NCI-H128 (cell line): Measurements from ENCODE around the gene SLC15A5.

Experiments used
- DNase-seq: peaks from one replicate; lab custom pipeline; 2025; ENCODE audit not compliant: unreplicated experiment; lab: John Stamatoyannopoulos, UW

SLC15A5 gene, protein sequence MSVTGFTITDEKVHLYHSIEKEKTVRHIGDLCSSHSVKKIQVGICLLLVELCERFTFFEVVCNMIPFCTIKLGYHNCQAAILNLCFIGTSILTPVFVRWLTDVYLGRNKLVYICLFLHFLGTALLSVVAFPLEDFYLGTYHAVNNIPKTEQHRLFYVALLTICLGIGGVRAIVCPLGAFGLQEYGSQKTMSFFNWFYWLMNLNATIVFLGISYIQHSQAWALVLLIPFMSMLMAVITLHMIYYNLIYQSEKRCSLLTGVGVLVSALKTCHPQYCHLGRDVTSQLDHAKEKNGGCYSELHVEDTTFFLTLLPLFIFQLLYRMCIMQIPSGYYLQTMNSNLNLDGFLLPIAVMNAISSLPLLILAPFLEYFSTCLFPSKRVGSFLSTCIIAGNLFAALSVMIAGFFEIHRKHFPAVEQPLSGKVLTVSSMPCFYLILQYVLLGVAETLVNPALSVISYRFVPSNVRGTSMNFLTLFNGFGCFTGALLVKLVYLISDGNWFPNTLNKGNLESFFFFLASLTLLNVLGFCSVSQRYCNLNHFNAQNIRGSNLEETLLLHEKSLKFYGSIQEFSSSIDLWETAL

DNA sequence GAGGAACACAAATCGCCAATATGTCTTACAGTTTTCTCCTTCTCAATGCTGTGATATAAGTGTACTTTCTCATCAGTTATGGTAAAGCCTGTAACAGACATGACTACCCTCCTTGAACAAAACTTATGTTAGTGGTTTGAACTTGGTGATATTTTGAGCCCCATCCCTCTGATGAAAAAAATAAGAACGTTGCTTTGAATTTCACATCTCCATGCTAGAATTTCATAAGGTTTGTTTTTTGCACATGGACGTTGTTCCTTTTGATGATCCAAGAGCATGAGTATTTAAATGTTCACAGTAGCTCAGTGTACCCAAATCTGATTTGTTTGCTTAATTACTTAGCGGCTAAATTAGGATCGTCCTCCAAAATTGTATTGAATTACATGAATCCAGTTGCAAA is at the start of gene SLC15A5:
TSS of gene SLC15A5 (minus strand) at position 101 of the 400 bp plus-strand sequence. CDS start at position 101, 0 bp downstream.
- no peak for DNase-seq

DNA sequence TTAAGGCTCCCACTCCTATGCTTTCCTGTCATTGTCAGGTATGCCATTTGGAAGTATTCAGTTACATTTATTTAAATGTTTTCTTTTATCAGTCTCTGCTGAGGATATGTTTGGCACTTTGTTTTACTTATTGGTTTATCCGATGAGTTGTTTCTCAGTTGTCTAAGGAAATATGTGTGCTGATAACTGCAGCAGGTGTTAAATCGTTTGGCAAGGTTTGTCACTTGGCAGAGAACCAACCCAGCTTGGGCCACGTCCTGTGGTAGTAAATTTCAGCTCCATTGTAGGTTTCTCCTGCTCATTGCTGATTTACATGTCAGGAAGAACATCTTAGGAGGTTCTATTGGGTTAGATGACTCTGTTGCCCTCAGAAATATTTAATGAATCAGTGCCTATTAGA is 47.9 kb upstream of the SLC15A5 start:
- DNase-seq = no peak

DNA sequence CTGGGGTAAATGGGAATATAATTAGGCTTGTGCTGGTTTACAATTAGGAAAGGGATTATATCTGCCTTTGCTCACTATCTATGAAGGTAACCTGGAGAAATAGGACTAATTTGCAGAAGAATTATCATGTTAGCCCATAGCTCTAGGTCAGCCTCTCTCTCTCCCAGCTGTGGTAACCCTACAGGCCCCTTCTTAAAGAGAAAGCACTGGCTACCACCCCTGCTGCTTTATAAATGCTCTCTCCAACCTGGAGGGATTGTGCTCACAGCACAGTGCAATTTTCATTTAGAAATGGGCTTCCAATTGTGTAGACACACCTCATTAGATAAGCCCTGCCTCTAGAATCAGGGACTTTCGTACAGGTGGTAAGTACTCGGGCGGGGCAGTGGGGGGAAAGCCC is 47.3 kb upstream of the SLC15A5 start:
- no peak for DNase-seq

DNA sequence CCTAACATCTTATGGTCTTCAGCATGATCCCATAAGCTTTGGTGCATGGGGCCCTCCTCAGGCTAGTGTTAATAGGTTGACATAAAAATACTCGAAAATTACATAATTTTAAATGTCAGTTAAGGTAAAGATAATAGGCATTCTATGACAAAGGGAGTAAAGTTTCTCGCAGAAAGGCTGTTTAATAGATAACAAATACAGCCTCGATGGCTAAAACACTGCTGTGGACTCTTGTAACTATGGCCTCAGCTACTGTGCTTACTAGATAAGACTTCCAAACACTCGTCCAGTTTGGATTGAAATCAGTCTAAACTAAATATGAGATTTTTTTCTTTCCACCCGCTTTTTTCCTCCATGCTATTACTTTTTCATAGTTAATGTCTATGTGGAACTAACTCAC is 46.8 kb upstream of the SLC15A5 start:
- DNase-seq = no peak

DNA sequence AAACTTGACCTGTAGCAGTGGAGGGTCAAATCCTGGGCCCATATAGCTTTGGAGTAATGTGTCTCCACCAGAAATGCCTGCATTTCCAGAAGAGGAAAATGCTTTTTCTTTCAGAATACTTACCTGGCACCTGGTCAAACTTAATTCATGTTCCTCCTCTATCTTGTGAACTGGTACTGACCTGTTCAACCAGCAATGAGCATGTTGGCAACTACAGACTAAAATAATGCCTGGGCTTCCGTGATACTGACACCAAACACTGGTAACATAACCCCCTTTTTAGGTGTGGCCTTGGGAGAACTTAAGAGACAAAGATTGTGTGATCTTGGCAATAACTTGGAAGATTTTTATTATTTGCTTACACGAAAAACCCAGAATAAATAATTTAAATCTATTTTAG is 46.2 kb upstream of the SLC15A5 start:
- DNase-seq = no peak

DNA sequence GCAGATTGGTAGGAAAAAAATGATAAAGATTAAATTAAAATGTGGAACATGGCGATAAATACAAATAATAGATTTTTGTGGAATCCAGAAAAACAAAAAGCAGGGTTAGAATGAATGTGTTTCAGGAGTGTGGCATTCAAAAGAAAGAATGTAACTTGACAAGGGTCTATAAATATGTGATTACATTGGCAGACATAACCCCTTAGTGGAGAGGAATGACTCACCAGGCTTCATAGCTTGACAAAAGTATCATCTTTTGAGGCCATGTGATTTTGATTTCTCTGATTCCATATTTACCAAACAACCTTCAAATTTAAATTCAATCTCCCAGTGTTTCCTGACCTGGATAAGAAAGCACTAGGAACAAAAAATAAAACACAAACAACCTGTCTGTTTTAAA is 45.5 kb upstream of the SLC15A5 start:
- DNase-seq = no peak

DNA sequence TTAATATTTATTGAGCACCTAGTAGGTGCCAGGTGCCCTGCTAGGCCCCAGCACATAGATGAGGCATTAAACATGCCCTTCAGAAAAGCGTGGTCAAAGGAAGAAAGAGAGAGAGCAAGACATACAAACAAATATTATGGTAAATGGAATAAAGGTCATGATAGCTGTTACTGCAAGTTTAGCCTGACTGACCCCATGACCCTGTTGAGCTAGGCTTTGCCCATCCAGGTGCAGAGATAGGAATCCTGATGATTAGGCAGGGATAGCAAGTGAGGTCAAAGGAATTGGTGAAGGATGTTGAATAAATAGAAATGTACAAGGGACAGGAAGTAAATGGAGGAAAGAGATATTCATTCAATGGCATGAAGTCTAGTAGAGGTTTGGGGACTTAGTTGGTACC is 33.4 kb upstream of the SLC15A5 start:
- no peak for DNase-seq

DNA sequence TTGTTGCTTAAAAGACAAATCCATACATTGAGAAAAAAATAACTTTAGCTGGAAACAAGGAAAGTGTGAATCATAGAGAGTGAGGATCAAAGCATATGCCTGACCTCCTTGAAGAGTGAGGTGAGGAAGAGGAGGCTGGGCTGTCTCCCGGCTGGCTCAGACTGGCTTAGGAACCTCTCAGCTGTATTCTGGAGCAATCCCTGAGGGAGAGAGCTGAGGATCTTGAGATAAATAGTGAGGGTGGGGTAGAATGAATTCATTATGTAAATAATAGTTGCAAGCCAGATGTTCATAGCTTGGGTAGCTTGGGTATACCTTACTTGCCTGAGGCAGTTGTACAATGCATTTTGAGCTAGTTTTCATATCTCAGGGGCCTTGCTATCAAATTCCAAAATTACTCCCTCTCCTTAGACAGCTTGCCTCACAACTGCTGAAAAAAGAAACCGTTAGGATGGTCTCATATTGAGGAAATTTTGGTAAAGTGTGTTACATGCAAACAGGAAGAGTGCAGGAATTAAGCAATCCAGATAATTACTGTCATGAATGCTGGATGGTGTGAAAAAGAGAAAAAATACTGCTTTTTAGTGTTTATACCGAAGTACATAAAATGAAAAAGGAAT is 30.5 kb upstream of the SLC15A5 start:
- DNase-seq = no peak

DNA sequence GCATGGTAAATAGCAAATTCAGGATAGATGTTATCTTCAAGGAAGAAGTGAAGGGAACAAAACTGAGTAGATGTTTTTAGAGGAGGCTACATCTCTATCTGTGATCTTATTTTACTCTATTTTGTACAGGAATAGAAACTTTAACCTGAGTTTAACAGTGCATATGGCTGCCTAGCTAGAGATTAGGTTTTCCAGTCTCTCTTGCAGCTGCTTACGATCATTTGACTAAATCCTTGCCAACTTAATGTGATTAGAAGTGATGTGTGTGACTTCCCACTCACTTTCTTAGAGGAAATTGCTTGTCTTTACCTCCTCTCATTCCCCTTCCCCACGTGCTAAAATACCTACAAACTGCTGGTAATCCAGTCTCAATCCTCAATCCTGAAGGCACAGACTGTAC is 26.5 kb upstream of the SLC15A5 start:
- DNase-seq = no peak

DNA sequence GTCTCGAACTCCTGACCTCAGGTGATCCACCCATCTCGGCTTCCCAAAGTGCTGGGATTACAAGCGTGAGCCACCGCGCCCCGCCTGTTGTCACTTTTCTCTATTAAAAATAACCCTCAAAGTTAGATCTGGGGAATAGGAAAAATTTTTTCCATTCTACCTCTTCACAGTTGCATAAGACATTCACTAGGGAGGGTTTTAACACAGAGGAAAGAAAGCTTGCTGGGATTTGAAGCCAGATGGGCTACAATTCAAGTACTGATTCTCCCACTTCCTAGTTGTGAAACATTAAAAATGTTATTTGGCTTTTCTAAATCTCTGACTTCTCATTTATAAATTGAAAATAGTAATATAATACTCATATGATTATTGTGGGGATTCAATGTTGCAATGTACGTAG is 23.3 kb upstream of the SLC15A5 start:
- no peak for DNase-seq

DNA sequence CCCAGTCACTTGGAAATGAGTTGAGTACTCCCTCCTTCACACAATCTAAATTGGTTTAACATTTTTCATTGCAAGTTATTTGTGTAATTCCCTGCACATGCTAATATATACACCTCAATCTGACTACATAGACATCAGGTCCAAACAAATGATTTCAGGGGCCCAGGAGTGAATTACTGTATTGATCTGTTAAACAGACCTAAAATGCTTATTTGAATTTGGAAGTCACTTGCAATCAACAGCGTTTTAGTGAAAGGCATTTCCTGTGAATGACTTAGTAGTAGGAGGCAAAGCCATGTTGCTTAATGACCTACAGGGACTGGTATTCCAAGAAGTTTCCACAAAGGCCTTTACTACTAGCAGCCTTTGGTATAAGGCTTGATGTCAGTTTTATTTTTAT is 22.6 kb upstream of the SLC15A5 start:
- DNase-seq = no peak

DNA sequence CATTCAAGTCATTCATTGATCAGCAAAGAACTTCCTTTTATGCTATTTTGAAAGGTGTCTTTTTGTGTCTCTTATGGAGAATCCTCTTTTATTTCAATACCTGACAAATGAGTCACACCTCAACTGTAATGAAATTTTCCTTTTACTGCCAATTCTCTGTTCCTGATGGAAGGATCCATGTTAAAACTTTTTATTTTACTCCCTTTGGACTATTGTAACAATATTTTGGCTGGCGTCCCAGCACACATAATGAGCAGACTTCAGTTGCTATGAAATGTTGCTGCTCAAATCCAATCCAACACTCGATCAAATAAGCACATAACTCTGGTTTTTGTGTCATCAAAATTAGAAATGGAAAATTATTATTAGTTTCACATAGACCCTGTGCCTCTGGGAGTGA is 21.9 kb upstream of the SLC15A5 start:
- DNase-seq = no peak

DNA sequence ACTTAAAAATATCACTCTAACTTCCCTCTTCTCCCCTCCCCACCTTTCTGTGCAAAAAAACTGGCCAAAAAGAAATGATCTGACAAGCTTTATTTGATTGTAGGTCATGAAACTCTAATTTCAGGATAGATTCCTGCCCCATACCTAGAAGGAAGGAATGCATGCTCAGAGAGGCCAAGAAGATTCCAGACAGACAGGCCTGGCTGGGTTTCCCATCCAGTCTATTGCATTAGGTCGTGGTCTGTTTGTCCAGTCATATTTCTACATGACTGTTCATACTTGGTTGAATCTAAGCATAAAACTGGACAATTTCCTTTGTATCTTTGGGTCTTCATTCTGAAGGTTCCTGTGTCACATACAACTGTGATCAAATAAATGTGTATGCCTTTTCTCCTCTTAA is 20.0 kb upstream of the SLC15A5 start:
- no peak for DNase-seq

DNA sequence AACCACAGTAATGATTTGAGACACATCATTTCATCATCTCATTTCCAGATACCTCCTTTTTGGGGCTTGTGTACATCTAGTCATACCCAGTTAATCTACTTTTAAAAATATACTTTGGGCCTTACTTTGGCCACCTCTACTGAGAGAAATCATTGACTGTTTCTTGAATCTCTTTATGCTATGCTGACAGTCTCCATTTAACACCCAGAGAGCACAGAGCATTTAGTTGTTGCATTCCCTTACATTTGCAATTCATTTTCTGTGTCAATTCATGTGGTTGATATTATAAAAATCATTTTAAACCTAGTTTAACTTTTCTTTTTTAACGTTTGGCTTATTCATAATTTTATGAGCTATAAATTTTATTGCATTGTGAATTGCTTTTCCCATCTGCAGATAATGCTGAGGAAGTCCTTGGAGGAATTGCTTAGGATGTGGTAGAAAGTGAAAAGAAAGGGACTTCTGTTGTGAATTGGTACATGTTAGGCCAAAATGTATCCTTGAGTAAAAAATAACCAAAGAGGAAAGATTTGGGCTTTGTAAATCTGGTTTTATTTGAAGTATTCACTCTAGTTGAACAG is 17.0 kb upstream of the SLC15A5 start:
- no peak for DNase-seq

DNA sequence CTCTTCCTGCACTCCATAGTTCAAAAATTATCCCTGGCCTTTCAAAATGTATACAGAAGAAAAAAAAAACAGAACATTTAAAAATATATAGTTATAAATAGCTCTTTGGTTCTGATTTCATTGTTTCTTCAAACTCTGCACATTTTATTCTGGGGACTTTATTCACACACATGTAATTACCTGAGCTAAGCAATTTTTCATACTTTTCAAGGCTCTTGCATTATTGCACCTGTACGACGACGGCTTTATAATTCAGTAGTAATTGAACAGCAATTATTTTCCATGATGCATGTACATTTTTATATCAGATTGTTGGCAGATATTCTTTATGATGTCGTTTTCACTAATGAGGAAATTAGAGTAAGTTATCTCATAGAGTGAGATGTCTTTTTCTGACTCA is 13.5 kb upstream of the SLC15A5 start:
- no peak for DNase-seq

DNA sequence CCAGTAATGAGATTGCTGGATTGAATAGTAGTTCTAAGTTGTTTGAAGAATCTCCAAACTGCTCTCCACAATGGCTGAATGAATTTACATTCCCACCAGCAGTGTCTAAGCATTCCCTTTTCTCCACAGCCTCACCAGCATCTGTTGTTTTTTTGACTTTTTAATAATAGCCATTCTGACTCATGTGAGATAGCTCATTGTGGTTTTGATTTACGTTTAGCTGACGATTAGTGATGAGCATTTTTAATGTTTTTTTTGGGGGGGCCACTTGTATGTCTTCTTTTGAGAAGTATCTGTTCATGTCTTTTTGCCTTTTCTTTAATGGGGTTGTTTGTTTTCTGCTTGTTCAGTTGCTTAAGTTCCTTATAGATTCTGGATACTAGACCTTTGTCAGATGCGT is 8.1 kb upstream of the SLC15A5 start:
- no peak for DNase-seq

DNA sequence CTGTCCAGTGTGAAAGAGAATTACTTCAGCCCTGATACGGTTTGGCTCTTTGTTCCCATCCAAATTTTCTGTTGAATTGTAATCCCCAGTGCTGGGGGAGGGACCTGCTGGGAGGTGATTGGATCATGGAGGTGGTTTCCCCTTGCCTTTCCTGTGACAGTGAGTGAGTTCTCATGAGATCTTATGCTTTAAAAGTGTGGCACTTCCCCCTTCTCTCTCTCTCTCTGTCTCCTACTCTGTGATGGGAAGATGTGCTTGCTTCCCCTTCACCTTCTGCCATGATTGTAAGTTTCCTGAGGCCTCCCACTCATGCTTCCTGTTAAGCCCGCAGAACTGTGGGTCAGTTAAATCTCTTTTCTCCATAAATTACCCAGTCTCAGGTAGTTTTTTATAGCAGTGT is 5.5 kb upstream of the SLC15A5 start:
- DNase-seq = no peak

DNA sequence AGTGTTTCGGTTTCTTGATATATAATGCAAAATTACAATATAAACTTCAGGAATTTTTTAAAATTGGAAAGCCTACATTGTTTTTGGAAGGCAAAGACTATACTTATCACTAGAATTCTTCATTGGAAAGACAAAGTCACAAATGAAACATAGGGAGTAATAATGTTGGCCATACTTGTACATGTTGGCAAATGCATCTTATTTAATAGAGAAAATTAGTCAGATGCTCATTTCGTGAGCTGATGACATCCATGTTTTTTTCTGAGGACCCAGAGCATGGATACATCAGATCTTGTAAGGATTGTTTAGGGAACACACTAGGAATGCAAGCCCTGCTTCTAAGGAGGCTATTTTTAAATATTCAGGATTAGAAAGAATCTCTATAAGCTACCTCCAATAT is 4.6 kb upstream of the SLC15A5 start:
- DNase-seq = no peak

DNA sequence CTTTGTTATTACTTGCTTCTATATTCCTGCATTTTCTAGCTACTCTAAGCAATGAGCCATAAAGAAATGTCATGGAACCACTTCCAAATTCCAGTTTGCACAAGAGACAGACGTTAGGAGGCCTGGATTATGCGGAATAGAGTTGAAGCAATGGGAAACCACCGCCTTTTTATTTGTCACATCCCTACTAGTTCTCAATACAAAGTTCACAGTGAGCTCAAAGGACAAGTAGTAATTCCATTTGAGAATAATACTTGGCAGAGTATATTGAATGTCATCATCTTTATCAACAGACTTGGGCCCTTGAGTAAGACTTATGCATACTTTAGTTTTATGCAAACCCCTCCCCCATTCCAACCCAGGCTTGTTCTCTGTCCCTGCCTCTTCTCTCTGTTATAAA is 3.7 kb upstream of the SLC15A5 start:
- DNase-seq = no peak

DNA sequence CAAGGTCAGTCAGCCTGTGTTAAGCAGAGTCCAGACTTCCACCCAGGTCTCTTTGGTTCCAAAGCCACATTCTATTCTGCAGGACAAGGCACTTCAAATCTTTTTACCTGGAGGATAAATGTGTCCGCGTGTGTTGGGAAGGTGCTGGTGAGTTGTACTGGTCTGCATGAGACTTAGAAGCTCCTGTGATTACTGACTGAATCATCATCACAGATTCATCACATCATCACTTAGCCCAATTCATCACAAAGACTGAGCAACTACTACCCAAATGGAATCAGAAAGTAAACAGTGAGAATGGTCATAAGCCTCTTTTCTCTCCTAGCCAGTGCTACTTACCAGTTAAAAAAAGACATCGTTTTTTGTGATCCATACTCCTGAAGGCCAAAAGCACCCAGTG is 5.3 kb downstream of the SLC15A5 start:
- no peak for DNase-seq

DNA sequence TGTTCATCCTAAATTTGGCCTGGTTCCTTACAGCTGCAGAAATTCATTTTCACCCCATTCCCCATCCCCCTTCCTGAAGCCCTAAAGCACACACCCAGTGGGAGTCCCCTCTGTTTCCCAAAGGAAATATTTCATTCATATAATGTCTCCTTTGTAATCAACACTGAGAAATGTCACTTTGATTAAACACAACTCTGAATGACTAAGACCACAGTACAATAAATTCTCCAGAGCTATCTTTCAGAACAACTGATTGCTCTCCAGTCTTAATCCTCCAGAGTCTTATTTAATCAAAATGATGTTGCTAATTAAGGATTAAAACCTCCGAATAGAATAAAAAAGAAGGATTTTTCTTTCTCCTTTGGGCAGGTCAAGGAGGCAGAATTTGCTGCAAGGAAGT is 6.4 kb downstream of the SLC15A5 start:
- DNase-seq = no peak

DNA sequence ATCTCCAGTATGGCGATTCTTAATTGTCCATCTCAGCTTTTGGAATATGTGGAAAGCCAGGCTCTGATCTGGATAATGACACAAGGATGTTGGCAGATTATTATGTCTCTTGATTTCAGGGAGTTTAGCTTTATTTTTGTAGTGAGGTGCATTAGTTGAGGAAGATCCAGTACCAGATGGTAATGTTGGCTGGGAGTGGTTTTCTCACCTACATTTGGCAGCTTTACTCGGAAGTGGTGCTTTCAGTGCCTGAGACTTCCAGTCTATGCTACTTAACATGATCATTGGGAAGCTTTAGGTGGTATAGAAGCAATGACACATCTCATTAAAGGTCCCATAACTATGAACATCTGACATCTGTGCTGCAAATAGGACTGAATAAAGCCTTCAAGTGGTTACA is 7.5 kb downstream of the SLC15A5 start:
- no peak for DNase-seq
